Loucy (cell line): ENCODE results near the gene INTS2.
"Not testable (repeated sequence)": the region's sequence is repeated elsewhere in the genome, so short reads cannot be mapped to it uniquely, and the experiment has no call there.

Experiments used
- H2AFZ ChIP-seq: fragments of 200-600 bp; sonication (generic); 2 replicates; pipeline ENCODE4 v1.6.0; 2016; ENCODE audit warnings: antibody characterized with exemption, mild to moderate bottlenecking, low read length, moderate library complexity
- H3F3A ChIP-seq: fragments of 200-600 bp; 2 replicates; pipeline ENCODE4 v1.6.0; 2016; ENCODE audit warnings: antibody characterized with exemption, low read depth, mild to moderate bottlenecking
- H3K27me3 ChIP-seq: fragments of 200-600 bp; sonication (generic); 2 replicates; pipeline ENCODE4 v1.6.1; 2014; ENCODE audit warnings: low read length, mild to moderate bottlenecking; ENCODE audit not compliant: insufficient read depth, poor library complexity, severe bottlenecking
- H3K36me3 ChIP-seq: fragments of 200-600 bp; sonication (generic); 2 replicates; pipeline ENCODE4 v1.6.1; 2016; ENCODE audit warnings: low read length; ENCODE audit not compliant: insufficient read depth
- H3K4me1 ChIP-seq: fragments of 200-600 bp; sonication (generic); 2 replicates; pipeline ENCODE4 v1.5.1; 2014; ENCODE audit warnings: low read length, mild to moderate bottlenecking; ENCODE audit not compliant: insufficient read depth, poor library complexity, severe bottlenecking
- H3K4me2 ChIP-seq: fragments of 200-600 bp; sonication (generic); 2 replicates; pipeline ENCODE4 v1.6.0; 2014; ENCODE audit warnings: antibody characterized with exemption, low read length, low read depth, mild to moderate bottlenecking; ENCODE audit not compliant: poor library complexity, severe bottlenecking
- H3K4me3 ChIP-seq: fragments of 200-600 bp; sonication (generic); 2 replicates; pipeline ENCODE4 v1.5.1; 2014; ENCODE audit warnings: low read length, mild to moderate bottlenecking, mixed read lengths; ENCODE audit not compliant: poor library complexity, severe bottlenecking
- H3K79me2 ChIP-seq: fragments of 200-600 bp; sonication (generic); 2 replicates; pipeline ENCODE4 v1.6.1; 2014; ENCODE audit warnings: low read length; ENCODE audit not compliant: insufficient read depth
- H3K9ac ChIP-seq: fragments of 200-600 bp; sonication (generic); 2 replicates; pipeline ENCODE4 v1.6.0; 2014; ENCODE audit warnings: mild to moderate bottlenecking, low read depth, low read length, moderate library complexity; ENCODE audit not compliant: poor library complexity, severe bottlenecking
- H3K9me2 ChIP-seq: fragments of 200-600 bp; sonication (generic); replicated peaks from 2 replicates; pipeline ENCODE4 v1.6.1; 2016; ENCODE audit warnings: low read depth, low read length, mixed read lengths
- H3K9me3 ChIP-seq: fragments of 200-600 bp; sonication (generic); 2 replicates; pipeline ENCODE4 v1.6.1; 2014; ENCODE audit warnings: mild to moderate bottlenecking, antibody characterized with exemption, low read length, low read depth; ENCODE audit not compliant: insufficient read depth
- H4K20me1 ChIP-seq: fragments of 200-600 bp; sonication (generic); 2 replicates; pipeline ENCODE4 v1.6.0; 2014; ENCODE audit warnings: antibody characterized with exemption, low read length, mild to moderate bottlenecking; ENCODE audit not compliant: insufficient read depth, poor library complexity, severe bottlenecking
- EZH2phosphoT487 ChIP-seq: fragments of 200-600 bp; IDR thresholded peaks from 2 replicates; pipeline ENCODE4 v1.6.1; 2018; ENCODE audit warnings: antibody characterized with exemption, mild to moderate bottlenecking, moderate library complexity, borderline replicate concordance
- TF ChIP-seq, protein P1 (sequence below): fragments of 200-600 bp; sonication (generic); conservative IDR thresholded peaks from 2 replicates; pipeline ENCODE4 v1.5.1; 2014; ENCODE audit warnings: mild to moderate bottlenecking, antibody characterized with exemption, low read length

INTS2 gene

DNA sequence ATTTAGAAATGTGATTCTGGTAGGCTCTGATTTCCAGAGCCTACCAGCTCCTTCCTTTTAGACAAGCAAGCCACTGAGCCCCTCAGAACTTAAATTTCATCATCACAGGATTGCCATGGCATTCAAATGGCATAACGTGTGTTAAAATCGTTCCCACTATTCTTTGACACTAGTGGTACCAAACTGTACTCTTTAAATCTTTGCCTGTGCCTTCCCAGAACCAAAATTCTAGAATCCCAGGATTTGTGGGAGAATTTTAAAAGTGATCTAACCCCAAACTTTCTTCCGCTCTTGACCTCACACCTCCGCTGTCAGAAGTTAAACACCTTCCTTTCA is 287 bp upstream of the INTS2 start:
- no peaks in the 10 kb centered on the region for H3K9me2 ChIP-seq
- no peaks in the 10 kb centered on the region for H4K20me1 ChIP-seq
- H3K79me2 ChIP-seq = peaks cover 19% of the 10 kb centered on the region
- H3K4me2 ChIP-seq = peak overlapping the region; percentile 98
- H3K36me3 ChIP-seq = no peaks in the 10 kb centered on the region; the same call in 1 of the 2 replicates
- H3K27me3 ChIP-seq = no peaks in the 10 kb centered on the region
- H3K9me3 ChIP-seq = no peaks in the 10 kb centered on the region
- peak overlapping the region; percentile 95 for H3K4me3 ChIP-seq
- peak overlapping the region; percentile 95 for H3K9ac ChIP-seq
- H2AFZ ChIP-seq = peak overlapping the region; percentile 99
- peaks cover 17% of the 10 kb centered on the region for H3K4me1 ChIP-seq
- H3F3A ChIP-seq = no peaks in the 10 kb centered on the region
- no peak for TF ChIP-seq EZH2phosphoT487
- TF ChIP-seq, protein P1, sequence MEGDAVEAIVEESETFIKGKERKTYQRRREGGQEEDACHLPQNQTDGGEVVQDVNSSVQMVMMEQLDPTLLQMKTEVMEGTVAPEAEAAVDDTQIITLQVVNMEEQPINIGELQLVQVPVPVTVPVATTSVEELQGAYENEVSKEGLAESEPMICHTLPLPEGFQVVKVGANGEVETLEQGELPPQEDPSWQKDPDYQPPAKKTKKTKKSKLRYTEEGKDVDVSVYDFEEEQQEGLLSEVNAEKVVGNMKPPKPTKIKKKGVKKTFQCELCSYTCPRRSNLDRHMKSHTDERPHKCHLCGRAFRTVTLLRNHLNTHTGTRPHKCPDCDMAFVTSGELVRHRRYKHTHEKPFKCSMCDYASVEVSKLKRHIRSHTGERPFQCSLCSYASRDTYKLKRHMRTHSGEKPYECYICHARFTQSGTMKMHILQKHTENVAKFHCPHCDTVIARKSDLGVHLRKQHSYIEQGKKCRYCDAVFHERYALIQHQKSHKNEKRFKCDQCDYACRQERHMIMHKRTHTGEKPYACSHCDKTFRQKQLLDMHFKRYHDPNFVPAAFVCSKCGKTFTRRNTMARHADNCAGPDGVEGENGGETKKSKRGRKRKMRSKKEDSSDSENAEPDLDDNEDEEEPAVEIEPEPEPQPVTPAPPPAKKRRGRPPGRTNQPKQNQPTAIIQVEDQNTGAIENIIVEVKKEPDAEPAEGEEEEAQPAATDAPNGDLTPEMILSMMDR = no peak

DNA sequence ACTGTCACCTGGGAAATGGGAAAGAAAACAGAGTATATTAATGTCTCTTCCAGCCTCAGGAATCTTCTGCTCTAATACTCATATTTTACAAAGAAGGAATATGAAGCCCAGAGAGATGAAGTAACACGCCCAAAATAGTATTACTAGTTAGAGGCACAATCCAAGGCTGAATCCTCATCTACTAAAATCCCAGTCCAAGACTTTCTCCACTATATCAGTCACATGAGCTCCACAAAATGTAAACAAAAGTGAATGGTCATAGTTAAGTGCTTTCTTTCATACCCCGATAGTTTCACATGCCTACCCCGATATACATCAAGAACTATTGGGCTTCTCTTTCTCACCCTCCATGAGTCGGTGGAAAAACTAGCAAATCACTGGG is 965 bp downstream of the INTS2 start:
- Histone ChIP-seq H2AFZ (no peak overlapping the region), H3K9me2 (no peaks in the 10 kb centered on the region), H3K4me3 (peak overlapping the region; percentile 95), H3K9me3 (no peaks in the 10 kb centered on the region), H3K4me2 (peak overlapping the region; percentile 98), H3K79me2 (peaks cover 19% of the 10 kb centered on the region), H3K9ac (peak overlapping the region; percentile 95), H3K27me3 (no peaks in the 10 kb centered on the region), H3K36me3 (peaks cover 2% of the 10 kb centered on the region; the same call in 1 of the 2 replicates), H3K4me1 (peaks cover 17% of the 10 kb centered on the region), H4K20me1 (no peaks in the 10 kb centered on the region), H3F3A (no peaks in the 10 kb centered on the region)
- TF ChIP-seq EZH2phosphoT487 = no peak
- TF ChIP-seq, protein P1 = no peak

DNA sequence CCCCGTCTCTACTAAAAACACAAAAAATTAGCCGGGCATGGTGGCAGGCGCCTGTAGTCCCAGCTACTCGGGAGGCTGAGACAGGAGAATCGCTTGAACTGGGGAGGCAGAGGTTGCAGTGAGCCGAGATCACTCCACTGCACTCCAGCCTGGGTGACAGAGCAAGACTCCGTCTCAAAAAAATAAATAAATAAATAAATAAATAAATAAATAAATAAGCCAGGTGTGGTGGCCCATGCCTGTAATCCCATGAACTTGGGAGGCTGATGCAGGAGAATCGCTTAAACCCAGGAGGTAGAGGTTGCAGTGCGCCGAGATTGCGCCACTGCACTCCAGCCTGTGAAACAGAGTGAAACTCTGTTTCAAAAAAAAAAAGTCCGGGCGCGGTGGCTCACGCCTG is 12.6 kb downstream of the INTS2 start:
- H3K9me2 ChIP-seq, H2AFZ ChIP-seq, H3K79me2 ChIP-seq, H3K4me1 ChIP-seq, H3K4me3 ChIP-seq, H3K9ac ChIP-seq, H3K27me3 ChIP-seq, H4K20me1 ChIP-seq, H3F3A ChIP-seq, H3K4me2 ChIP-seq, H3K9me3 ChIP-seq: not testable (repeated sequence)
- peaks cover 32% of the 10 kb centered on the region; the same call in 1 of the 2 replicates for H3K36me3 ChIP-seq

DNA sequence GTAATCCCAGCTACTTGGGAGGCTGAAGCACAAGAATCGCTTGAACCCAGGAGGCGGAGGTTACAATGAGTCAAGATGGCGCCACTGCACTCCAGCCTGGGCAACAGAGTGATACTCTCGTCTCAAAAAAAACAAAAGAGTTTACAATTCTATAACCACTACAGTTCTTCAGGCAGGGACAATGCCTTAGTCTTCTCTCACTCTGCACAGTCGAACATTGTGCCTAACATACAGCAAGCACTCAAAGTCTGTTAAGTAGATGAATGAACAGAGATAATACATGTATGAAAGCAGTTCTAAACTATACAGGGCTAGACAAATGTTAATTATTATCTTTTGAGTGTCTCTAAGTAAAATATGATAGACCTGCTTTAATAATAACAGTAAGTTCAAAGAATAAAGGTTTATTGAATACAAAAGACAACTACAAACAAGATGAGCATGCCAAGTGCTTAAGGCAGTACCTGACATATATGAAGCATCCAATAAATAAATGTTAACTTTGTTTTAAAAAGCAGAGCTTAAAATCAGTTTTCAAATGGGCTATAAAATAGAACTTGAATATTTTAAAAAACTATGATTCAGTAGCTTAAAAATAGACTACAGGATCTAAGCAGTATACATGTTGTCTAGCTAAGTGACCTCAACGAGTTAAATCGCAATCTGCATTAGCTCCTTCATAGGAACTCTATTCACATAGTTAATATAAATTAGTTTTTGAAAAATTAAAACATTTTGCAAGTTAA is 19.3 kb downstream of the INTS2 start:
- peaks cover 71% of the 10 kb centered on the region; the same call in 1 of the 2 replicates for H3K36me3 ChIP-seq
- no peak overlapping the region for H3K4me3 ChIP-seq

More for the DNA sequence above, 19.3 kb downstream of the INTS2 start:
- no peaks in the 10 kb centered on the region for H3K27me3 ChIP-seq
- H2AFZ ChIP-seq = no peak overlapping the region
- H3K9me2 ChIP-seq = no peaks in the 10 kb centered on the region
- TF ChIP-seq, protein P1 = no peak
- TF ChIP-seq EZH2phosphoT487 = no peak
- H3F3A ChIP-seq = no peaks in the 10 kb centered on the region
- no peaks in the 10 kb centered on the region for H3K9me3 ChIP-seq
- no peak overlapping the region for H3K9ac ChIP-seq
- H4K20me1 ChIP-seq = no peaks in the 10 kb centered on the region
- H3K4me1 ChIP-seq = no peaks in the 10 kb centered on the region
- no peak overlapping the region for H3K4me2 ChIP-seq
- no peaks in the 10 kb centered on the region for H3K79me2 ChIP-seq
